HFFc6 (cell line): Measurements from ENCODE around the gene NEK5. TPM values are rescaled to one million over a fixed set of nuclear protein-coding genes. Genes with fewer than 3 reads are reported as not detected.
A peak's percentile ranks its signal among the peaks of the same experiment; 100 is the strongest.

Experiments
- DNase-seq: peaks from one replicate; pipeline ENCODE4 v3.0.0-alpha.2; 2018
- H3K27ac Mint-ChIP-seq: 2 replicates; pipeline ENCODE4 v1.8.0; 2020; ENCODE audit warnings: mild to moderate bottlenecking, mixed read lengths
- H3K27me3 Mint-ChIP-seq: 2 replicates; pipeline ENCODE4 v1.8.0; 2021; ENCODE audit warnings: mild to moderate bottlenecking, moderate library complexity, mixed read lengths; ENCODE audit not compliant: insufficient read depth
- H3K36me3 Mint-ChIP-seq: 2 replicates; pipeline ENCODE4 v1.8.0; 2021; ENCODE audit warnings: low read depth, mixed read lengths
- H3K4me1 Mint-ChIP-seq: 2 replicates; pipeline ENCODE4 v1.8.0; 2020; ENCODE audit warnings: low read depth, mixed read lengths
- H3K4me3 Mint-ChIP-seq: 2 replicates; pipeline ENCODE4 v1.8.0; 2020; ENCODE audit warnings: mild to moderate bottlenecking, moderate library complexity, mixed read lengths
- H3K9me3 Mint-ChIP-seq: 2 replicates; pipeline ENCODE4 v1.8.0; 2020; ENCODE audit warnings: mild to moderate bottlenecking, mixed read lengths
- CTCF ChIP-seq: fragments of 200-600 bp; sonication (generic); IDR thresholded peaks from 2 replicates; pipeline ENCODE4 v1.5.0; 2021; ENCODE audit warnings: antibody characterized with exemption, mild to moderate bottlenecking
- total RNA-seq, 6 experiments: library from RNA; stranded (reverse); fragmentation: NEBNext Ultra II Directional; extraction: Animal tissue kit (Norgen Biotek cat#: 25700); gene quantifications; 2 replicates in 1 of 6; 3 replicates in 5 of 6; pipeline ENCODE4 v1.2.3, GENCODE V29; 2021

The NEK5 gene
- total RNA-seq, 6 experiments from 2014 or later: not detected

- H3K4me1 Mint-ChIP-seq: peaks cover 9% of the 10 kb centered on the region
- peak overlapping the region; percentile 100 for H3K4me3 Mint-ChIP-seq
- no peak for DNase-seq
- H3K27ac Mint-ChIP-seq: peak overlapping the region; percentile 97
- peaks cover 18% of the 10 kb centered on the region for H3K27me3 Mint-ChIP-seq
- peaks cover 11% of the 10 kb centered on the region for H3K36me3 Mint-ChIP-seq
- H3K9me3 Mint-ChIP-seq: no peaks in the 10 kb centered on the region
- no peak for TF ChIP-seq CTCF
These were observed 116.4 kb downstream of the NEK5 start for GRCh38 chr13:52012512-52012836.

GRCh38 chr13:52011632-52012511 lies 117.0 kb downstream of the NEK5 start, which contains the start of gene ALG11:
Gene ALG11, plus strand, starts transcription at chr13:52012398. Its CDS starts 21 bp downstream, at chr13:52012419.
- DNase-seq: peak; percentile 99
- peak within 1 kb of the TSS; percentile 100 for H3K4me3 Mint-ChIP-seq
- no peaks in the 10 kb centered on the region for H3K9me3 Mint-ChIP-seq
- peaks cover 21% of the 10 kb centered on the region for H3K27me3 Mint-ChIP-seq
- H3K36me3 Mint-ChIP-seq: peaks cover 11% of the 10 kb centered on the region
- peaks cover 9% of the 10 kb centered on the region for H3K4me1 Mint-ChIP-seq
- peak within 1 kb of the TSS; percentile 97 for H3K27ac Mint-ChIP-seq
- no peak for TF ChIP-seq CTCF

- peak within 1 kb of the TSS; percentile 100 for H3K4me3 Mint-ChIP-seq
- peak within 1 kb of the TSS; percentile 97 for H3K27ac Mint-ChIP-seq
- peaks cover 27% of the 10 kb centered on the region for H3K27me3 Mint-ChIP-seq
- peaks cover 9% of the 10 kb centered on the region for H3K4me1 Mint-ChIP-seq
- no peaks in the 10 kb centered on the region for H3K9me3 Mint-ChIP-seq
- peaks cover 6% of the 10 kb centered on the region for H3K36me3 Mint-ChIP-seq
- peak; percentile 29; the same call in 1 of the 2 replicates for TF ChIP-seq CTCF
- no peak for DNase-seq
These were observed 117.8 kb downstream of the NEK5 start, which contains the start of gene ATP7B for GRCh38 chr13:52010890-52011631. Gene ATP7B, minus strand, starts transcription at chr13:52011450. Its CDS starts 113 bp downstream, at chr13:52011337.

GRCh38 chr13:52009946-52010345 lies 118.9 kb downstream of the NEK5 start:
- H3K27me3 Mint-ChIP-seq: peaks cover 37% of the 10 kb centered on the region
- no peak for DNase-seq
- H3K9me3 Mint-ChIP-seq: no peaks in the 10 kb centered on the region
- no peaks in the 10 kb centered on the region for H3K36me3 Mint-ChIP-seq
- peaks cover 9% of the 10 kb centered on the region for H3K4me1 Mint-ChIP-seq
- H3K4me3 Mint-ChIP-seq: no peak overlapping the region; the same call in 1 of the 2 replicates
- no peak overlapping the region for H3K27ac Mint-ChIP-seq
- no peak for TF ChIP-seq CTCF

- Mint-ChIP-seq H3K36me3 (no peaks in the 10 kb centered on the region), H3K27me3 (peaks cover 37% of the 10 kb centered on the region), H3K4me1 (peaks cover 9% of the 10 kb centered on the region), H3K27ac (no peak overlapping the region), H3K4me3 (no peak overlapping the region), H3K9me3 (no peaks in the 10 kb centered on the region)
- DNase-seq: no peak
- TF ChIP-seq CTCF: no peak
These were observed 122.2 kb downstream of the NEK5 start for GRCh38 chr13:52006523-52007245.
